HCEC 1CT (cell line): ENCODE data around the gene SERGEF.
A peak's percentile ranks its signal among the peaks of the same experiment; 100 is the strongest.

Source experiments
- DNase-seq: peaks from one replicate; pipeline ENCODE4 v3.0.0-alpha.2; 2017

Gene SERGEF

GRCh38 chr11:17744151-17744940 is 268.5 kb downstream of the SERGEF start:
- DNase-seq = peak; percentile 22

GRCh38 chr11:17743808-17744119 is 269.1 kb downstream of the SERGEF start:
- peak; percentile 33 for DNase-seq

DNA sequence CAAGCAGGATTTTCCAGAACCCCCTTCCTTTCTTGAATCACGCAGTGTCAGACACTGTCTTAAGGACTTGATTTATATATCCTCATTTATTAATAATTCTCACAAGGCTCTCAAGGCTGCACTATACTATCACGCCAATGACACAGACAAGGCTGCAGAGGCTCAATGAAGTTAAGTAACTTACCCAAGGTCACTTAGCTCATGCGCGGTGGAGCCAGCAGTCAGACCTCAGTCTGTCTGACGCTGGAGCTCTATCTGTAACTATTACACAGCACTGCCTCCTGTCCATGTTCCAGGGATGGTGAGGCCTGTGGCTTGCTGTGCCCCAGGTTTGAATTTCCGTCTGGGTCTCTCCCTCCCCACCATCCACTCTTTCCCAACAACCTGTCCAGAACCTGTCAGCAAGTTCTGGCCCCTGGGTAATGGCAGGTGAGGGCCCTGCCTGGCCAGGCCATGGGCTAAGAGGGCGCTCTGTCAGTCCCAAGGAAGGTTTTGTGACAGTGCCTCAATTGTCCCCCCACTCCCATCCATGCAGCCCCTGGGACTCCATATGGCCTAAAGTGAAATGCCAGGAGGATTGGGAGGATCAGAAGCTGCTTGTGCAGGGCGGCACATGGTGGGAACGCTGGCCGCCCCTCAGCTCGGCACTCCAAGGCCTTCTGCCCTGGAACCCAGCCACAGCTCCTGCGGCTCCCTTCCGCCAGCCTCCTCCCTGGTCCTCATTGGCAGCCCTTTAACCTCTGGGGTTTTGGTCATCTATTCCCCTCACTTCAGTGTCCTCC is 269.6 kb downstream of the SERGEF start:
- DNase-seq = no peak

- no peak for DNase-seq
Measured at GRCh38 chr11:17742019-17742418, 270.8 kb downstream of the SERGEF start.

- no peak for DNase-seq
Measured at GRCh38 chr11:17741487-17741886, 271.4 kb downstream of the SERGEF start.

- no peak for DNase-seq
Measured at GRCh38 chr11:17740649-17741235, 272.1 kb downstream of the SERGEF start.

GRCh38 chr11:17739945-17740338 is 272.9 kb downstream of the SERGEF start:
- DNase-seq = no peak

DNA sequence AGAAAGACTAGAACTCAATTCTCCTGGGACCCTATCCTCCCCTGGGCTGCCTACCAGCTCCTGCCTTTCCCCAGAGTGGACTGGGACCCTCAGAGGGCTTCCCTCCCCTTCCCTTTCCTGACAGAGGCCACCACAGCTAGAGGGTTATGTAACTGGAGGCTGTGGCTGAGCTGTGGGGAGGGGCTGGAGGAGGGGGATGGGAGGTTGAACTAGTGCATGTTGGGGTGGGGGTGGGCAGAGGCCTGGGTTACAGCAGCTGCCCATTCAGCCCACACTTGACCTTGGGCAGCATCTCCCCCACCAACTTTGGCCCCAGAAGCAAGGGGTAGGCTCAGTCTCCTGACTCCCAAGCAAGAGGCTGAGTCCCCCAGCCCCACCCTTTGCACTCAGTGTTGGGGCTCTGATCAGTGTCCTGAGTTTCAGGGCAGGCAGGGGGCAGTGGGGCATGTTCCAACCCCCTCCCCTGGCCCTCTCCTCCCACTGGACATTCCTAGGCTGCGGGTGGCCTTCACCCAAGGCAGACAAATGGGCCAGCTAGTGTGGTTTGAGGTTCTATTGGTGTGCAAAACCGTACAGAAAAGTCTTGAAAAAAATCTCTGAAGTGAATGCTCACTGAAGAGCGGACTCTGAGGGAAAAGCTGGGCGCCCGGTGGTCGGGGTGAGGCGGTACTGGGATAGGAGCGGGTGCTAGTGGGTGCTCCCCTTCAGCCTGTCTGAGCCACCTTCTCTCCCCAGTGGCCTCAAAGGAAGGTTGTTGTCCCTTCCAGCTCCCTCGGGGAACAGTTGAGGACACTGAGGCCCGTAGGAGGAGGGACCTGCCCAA is 274.5 kb downstream of the SERGEF start:
- DNase-seq = no peak
